Ovary (tissue), 9 donors: ENCODE data around the gene SLC35B1. TPM values are rescaled to one million over a fixed set of nuclear protein-coding genes. Genes with fewer than 3 reads are reported as not detected.

Source experiments
- DNase-seq, 5 donors: peaks; one replicate each; pipeline ENCODE4 v3.0.0-alpha.2; 2019 to 2020
- H3K27ac ChIP-seq, 2 donors: fragments of 200-600 bp; one replicate each; pipeline versions ENCODE4 v1.5.1 to v1.8.0; 2019 to 2022
- H3K27me3 ChIP-seq: fragments of 200-600 bp; one replicate; pipeline ENCODE4 v1.8.0; 2022
- H3K36me3 ChIP-seq: fragments of 200-600 bp; sonication (generic); one replicate; pipeline ENCODE4 v1.5.1; 2019
- H3K4me1 ChIP-seq: one replicate; pipeline ENCODE4 v1.8.1; 2013; ENCODE audit warnings: mild to moderate bottlenecking, moderate library complexity; ENCODE audit not compliant: insufficient read depth
- H3K4me3 ChIP-seq: fragments of 200-600 bp; sonication (generic); one replicate; pipeline ENCODE4 v1.5.1; 2017
- H3K9me3 ChIP-seq, 2 donors: fragments of 200-600 bp in 1 of 2; sonication (generic) in 1 of 2; one replicate each; pipeline versions ENCODE4 v1.5.1 to v1.8.1; 2013 to 2019; ENCODE audit warnings: mild to moderate bottlenecking in 1 of 2, moderate library complexity in 1 of 2
- CTCF ChIP-seq, 3 donors: fragments of 450-650 bp in 2 of 3; fragments of 200-600 bp in 1 of 3; IDR thresholded peaks; one replicate each; pipeline versions ENCODE4 v1.5.1 to v1.8.0; 2016 to 2022; ENCODE audit warnings: antibody characterized with exemption in 3 of 3, mild to moderate bottlenecking in 1 of 3
- EP300 ChIP-seq: sonication (generic); formaldehyde crosslinking; IDR thresholded peaks from one replicate; pipeline ENCODE4 v1.6.1; 2017; ENCODE audit warnings: antibody characterized with exemption
- POLR2A ChIP-seq: fragments of 450-650 bp; IDR thresholded peaks from one replicate; pipeline ENCODE4 v1.6.1; 2017; ENCODE audit warnings: antibody characterized with exemption, mild to moderate bottlenecking, moderate library complexity
- WGBS, 3 donors: extraction: QIAGEN DNeasy Blood & Tissue Kit in 1 of 3; methylation state at CpG; one replicate each; pipeline versions ENCODE4 v1.1.5 to v1.1.7; 2013 to 2017; 5-methylcytosine and 5-hydroxymethylcytosine counted together
- intact Hi-C, 4 donors: fragments of 100-400 bp; cut with DNase I; formaldehyde crosslinking; loops; one replicate each; pipeline versions ENCODE4 v1.11.0 to v1.15.1; 2022 to 2023
- polyA plus RNA-seq, 2 donors: library from polyadenylated mRNA; stranded (reverse); fragments of 200-250 nt in 1 of 2; fragments of 350-450 nt in 1 of 2; fragmentation: Illumina TruSeq in 1 of 2; extraction: RNeasy Lipid Tissue Mini Kit (QIAGEN cat#74804) in 1 of 2; gene quantifications; one replicate each; pipeline ENCODE4 v1.2.3, GENCODE V29; 2013 to 2014
- total RNA-seq, 7 donors: library from RNA; depleted of rRNA in 2 of 7; stranded (reverse); fragments of >200 nt in 2 of 7; fragmentation: NEBNext Ultra II Directional in 3 of 7; extraction: Animal tissue kit (Norgen Biotek cat#: 25700) in 3 of 7; gene quantifications; one replicate each; pipeline versions ENCODE4 v1.1.0 to v1.2.4, GENCODE V29; 2016 to 2023
- donor health status: DM: no; HTN: no; CAD: no; lungs with moderate emphysema.
- donor health status: DM: no; HTN: no; CAD: no.
- donor health status: Bipolar disorder and iron deficiency.
- donor health status: DM: yes; HTN: yes; CAD: no.
- donor health status: DM: no; HTN: no; CAD: no.
- donor health status: DM: yes; HTN: yes; CAD: no.

The SLC35B1 gene
- total and polyA plus RNA-seq, 9 donors: 20.9 to 53.3 (median 28.8) TPM

DNA sequence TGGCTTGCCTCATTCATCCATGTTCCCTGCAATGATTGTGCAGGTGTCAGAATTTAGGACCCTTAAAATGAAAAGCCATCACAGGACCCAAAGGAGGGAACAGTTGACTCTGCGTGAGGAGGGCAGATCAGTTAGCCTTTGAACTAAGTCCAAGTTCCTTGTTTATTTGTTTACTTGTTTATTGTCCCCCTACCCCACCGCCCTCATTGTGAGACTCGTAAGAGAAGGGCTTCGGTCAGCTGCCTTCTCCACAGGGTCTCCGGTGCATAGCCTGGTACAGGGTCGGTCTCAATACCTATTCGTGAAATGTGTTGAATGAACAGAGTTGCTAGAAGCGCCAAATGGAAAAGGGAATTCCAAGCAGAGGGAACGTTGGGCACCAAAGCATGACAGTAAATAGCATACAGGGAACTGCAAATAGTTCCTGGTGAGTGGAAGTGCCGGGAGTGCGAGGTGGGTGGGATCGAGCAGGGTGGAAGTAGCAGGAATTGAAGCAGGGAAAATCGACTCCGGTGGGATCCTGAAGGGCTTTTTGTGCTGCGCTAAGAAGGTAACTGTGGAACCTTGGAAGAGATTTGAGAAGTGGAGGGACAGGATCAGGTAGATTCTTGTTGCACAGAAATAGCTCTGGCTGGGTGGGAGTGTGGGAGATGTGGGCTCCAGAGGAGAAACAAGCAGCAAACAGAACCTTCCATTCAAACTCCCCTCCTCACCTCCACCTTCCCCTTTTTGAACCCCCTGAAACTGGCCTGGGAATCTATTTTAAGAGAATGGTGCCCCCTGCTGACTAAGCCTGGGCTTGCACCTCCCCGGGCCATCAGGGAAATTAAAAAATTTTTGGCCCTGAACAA, 12.7 kb downstream of the SLC35B1 start:
- H3K27ac ChIP-seq: no peak overlapping the region
- no peaks in the 10 kb centered on the region for H3K9me3 ChIP-seq
- DNase-seq: peak; percentile 41 to 75 (median 70)
- H3K4me3 ChIP-seq: no peak overlapping the region
- intact Hi-C loops: loop anchor here (1.0 to 5.0 kb wide), 4 partner anchors 126 to 297 kb away; no protein-coding TSS in a partner anchor
- 19 to 25% (median 24%) methylated on average over 16 of the region's 16 CpGs for WGBS, 3 donors
- TF ChIP-seq EP300 (no peak), POLR2A (peak; percentile 33), CTCF (IDR thresholded peaks at IDR 0.05) (peak; percentile 86 to 93 (median 90))
- no peaks in the 10 kb centered on the region for H3K27me3 ChIP-seq
- no peaks in the 10 kb centered on the region for H3K36me3 ChIP-seq
- H3K4me1 ChIP-seq: peaks cover 3% of the 10 kb centered on the region

DNA sequence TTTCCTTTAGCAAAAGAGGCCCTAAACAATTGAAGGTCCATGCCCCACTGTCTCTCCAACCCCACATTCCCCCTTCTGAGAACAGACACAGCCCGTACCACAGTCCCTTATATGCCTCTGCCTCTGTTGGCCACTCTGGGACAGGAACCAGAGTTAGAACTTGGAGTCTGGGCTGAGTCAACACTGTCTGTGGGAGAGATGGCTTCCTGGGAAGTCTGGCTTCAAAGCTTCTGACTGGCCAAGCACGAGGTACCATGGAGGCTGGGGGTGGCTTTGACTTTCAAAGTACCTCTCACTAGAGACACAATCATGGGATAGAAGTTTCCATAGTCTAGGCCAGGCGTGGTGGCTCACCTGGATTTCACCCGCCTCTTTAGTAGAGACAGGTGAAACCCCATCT, 15.0 kb downstream of the SLC35B1 start:
- DNase-seq: no peak
- H3K27me3 ChIP-seq: no peaks in the 10 kb centered on the region
- H3K4me3 ChIP-seq: no peak overlapping the region
- WGBS, 3 donors: 85 to 90% (median 86%) methylated on average over 4 of the region's 4 CpGs
- no peak overlapping the region for H3K27ac ChIP-seq
- no peak for TF ChIP-seq EP300
- TF ChIP-seq POLR2A: no peak
- TF ChIP-seq CTCF (IDR thresholded peaks at IDR 0.05): no peak
- H3K4me1 ChIP-seq: peaks cover 3% of the 10 kb centered on the region
- intact Hi-C loops: loop anchor here in 1 of 4 donors (2.0 kb wide), 1 partner anchor 122 kb away; no protein-coding TSS in a partner anchor
- H3K36me3 ChIP-seq: no peaks in the 10 kb centered on the region
- H3K9me3 ChIP-seq: no peaks in the 10 kb centered on the region

DNA sequence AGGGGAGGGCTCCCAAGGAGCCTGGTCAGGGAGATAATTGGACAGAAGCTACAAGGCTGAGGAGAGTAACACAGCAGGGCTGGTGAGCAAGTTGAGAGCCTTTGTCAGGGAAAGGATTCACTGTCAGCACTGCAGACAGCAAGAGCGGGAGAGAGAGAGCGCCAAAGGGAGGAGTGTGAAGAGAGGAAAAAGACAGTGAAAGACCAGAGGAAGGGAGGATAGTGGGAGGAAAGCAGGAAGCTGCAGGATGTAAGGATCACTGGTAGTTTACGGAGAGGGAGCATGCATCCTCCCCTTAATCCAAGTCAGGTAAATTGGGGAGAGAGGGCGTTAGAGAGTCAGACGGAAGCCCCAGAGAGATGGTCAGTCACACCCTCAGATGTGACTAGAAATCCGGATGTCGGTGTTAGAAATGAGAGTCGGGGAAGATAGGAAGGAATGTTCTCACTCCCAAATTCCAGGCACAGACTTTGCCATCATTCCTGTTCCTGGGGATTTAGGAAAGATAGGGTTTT, 16.0 kb downstream of the SLC35B1 start:
- Histone ChIP-seq H3K27ac (peak overlapping the region; percentile 11 to 48), H3K9me3 (no peaks in the 10 kb centered on the region), H3K36me3 (no peaks in the 10 kb centered on the region), H3K4me1 (peaks cover 3% of the 10 kb centered on the region), H3K27me3 (no peaks in the 10 kb centered on the region), H3K4me3 (no peak overlapping the region)
- intact Hi-C loops: loop anchor here in 1 of 4 donors (2.0 kb wide), 1 partner anchor 121 kb away; no protein-coding TSS in a partner anchor
- TF ChIP-seq CTCF (IDR thresholded peaks at IDR 0.05) (no peak), POLR2A (no peak), EP300 (no peak)
- 15 to 22% (median 16%) methylated on average over 8 of the region's 8 CpGs for WGBS, 3 donors
- DNase-seq: no peak

- WGBS, 3 donors: 38 to 57% (median 52%) methylated on average over 9 of the region's 9 CpGs
- Histone ChIP-seq H3K27ac (peak overlapping the region; percentile 11 to 48), H3K9me3 (no peaks in the 10 kb centered on the region), H3K36me3 (no peaks in the 10 kb centered on the region), H3K4me1 (peaks cover 3% of the 10 kb centered on the region), H3K27me3 (no peaks in the 10 kb centered on the region), H3K4me3 (no peak overlapping the region)
- intact Hi-C loops: no loop called here
- TF ChIP-seq EP300 (peak; percentile 23), CTCF (IDR thresholded peaks at IDR 0.05) (no peak)
- DNase-seq: peak in 2 of 5 donors; percentile 30 to 47
These were observed 16.6 kb downstream of the SLC35B1 start for GRCh38 chr17:49691086-49691676.
